HG02571 (cell line): ENCODE data around the gene UCHL5.

Experiments used
- ATAC-seq: cut with Tn5 transposase; IDR thresholded peaks from one replicate; pipeline ENCODE4 v1.9.1; 2021; ENCODE audit warnings: mild to moderate bottlenecking, moderate library complexity; ENCODE audit not compliant: unreplicated experiment

Gene UCHL5

GRCh38 chr1:192969091-192969490 lies 90.1 kb downstream of the UCHL5 start:
- ATAC-seq = no peak

GRCh38 chr1:192968323-192968722 lies 90.8 kb downstream of the UCHL5 start:
- ATAC-seq = no peak

GRCh38 chr1:192967901-192968300 lies 91.3 kb downstream of the UCHL5 start:
- ATAC-seq = no peak

- no peak for ATAC-seq
Observed at GRCh38 chr1:192967211-192967877, 91.8 kb downstream of the UCHL5 start.

- ATAC-seq = no peak
Observed at GRCh38 chr1:192966073-192966472, 93.1 kb downstream of the UCHL5 start.

GRCh38 chr1:192962901-192963300 lies 96.3 kb downstream of the UCHL5 start:
- ATAC-seq = no peak
